Measurements from ENCODE around the gene TBC1D22B. TPM values are rescaled to one million over a fixed set of nuclear protein-coding genes. Genes with fewer than 3 reads are reported as not detected.

TBC1D22B gene
- polyA plus RNA-seq, 2 of the 4 experiments (the other 2 are of a cell fraction): 5.7 to 6.4 TPM

- FAIRE-seq: no peak
Observed at GRCh38 chr6:37303091-37303660, 45.6 kb downstream of the TBC1D22B start.

GRCh38 chr6:37303891-37304503 is 46.4 kb downstream of the TBC1D22B start:
- ATAC-seq (peak; percentile 78 to 86), FAIRE-seq (no peak), DNase-seq (ENCODE audit: low read depth in 1 of 2, low spot score in 1 of 2) (peak; percentile 35 to 37)
- ChIA-PET POLR2A (no interaction called here), CTCF (interaction anchor here (0.7 to 2.4 kb wide), 9 partner anchors 10 to 494 kb away, joined by 3 to 19 read pairs (median 3); no protein-coding TSS in a partner anchor)
- Histone ChIP-seq H3K4me3 (no peak overlapping the region), H3K4me1 (no peaks in the 10 kb centered on the region), H3K9me3 (no peaks in the 10 kb centered on the region), H3K27ac (no peak overlapping the region), H3K4me2 (no peak overlapping the region)
- 31% methylated on average over 3 of the region's 3 CpGs for WGBS (ENCODE audit: missing lambda C conversion rate)
- TF ChIP-seq CEBPB (IDR thresholded peaks at IDR 0.05) (no peak), FOXS1 (CRISPR knock-in tag; IDR thresholded peaks at IDR 0.05) (no peak), HOXA7 (CRISPR knock-in tag; IDR thresholded peaks at IDR 0.05) (no peak), ZFP36 (IDR thresholded peaks at IDR 0.05; ENCODE audit: borderline replicate concordance, partially characterized antibody) (no peak), REST (IDR thresholded peaks at IDR 0.05) (no peak), FOSB (CRISPR knock-in tag; IDR thresholded peaks at IDR 0.05) (no peak), ZSCAN20 (CRISPR knock-in tag; IDR thresholded peaks at IDR 0.05) (no peak), HOXB5 (CRISPR knock-in tag; IDR thresholded peaks at IDR 0.05) (no peak), BCL3 (IDR thresholded peaks at IDR 0.05) (no peak), MAFK (IDR thresholded peaks at IDR 0.05; ENCODE audit: partially characterized antibody) (peak; percentile 11), USF2 (IDR thresholded peaks at IDR 0.05) (no peak), RNF2 (IDR thresholded peaks at IDR 0.05; ENCODE audit: borderline replicate concordance, low read depth) (no peak), KDM5A (IDR thresholded peaks at IDR 0.05) (no peak), RCOR1 (IDR thresholded peaks at IDR 0.05; ENCODE audit: low read depth, low read length) (no peak), POLR2A (IDR thresholded peaks at IDR 0.05; ENCODE audit: low read length) (no peak), HDAC2 (IDR thresholded peaks at IDR 0.05) (no peak), JUNB (IDR thresholded peaks at IDR 0.05) (no peak), MYC (IDR thresholded peaks at IDR 0.05; ENCODE audit: borderline replicate concordance, low read length) (no peak), RAD21 (conservative IDR thresholded peaks at IDR 0.05 in 1 of 2, IDR thresholded peaks at IDR 0.05 in 1 of 2) (0 out of 5 replicates have a peak, but pooled peaks of 1 of the 2 experiments have one; percentile 10), BHLHE40 (IDR thresholded peaks at IDR 0.05; ENCODE audit: low read depth, low read length) (no peak), RFX5 (IDR thresholded peaks at IDR 0.05) (no peak), EP300 (IDR thresholded peaks at IDR 0.05) (no peak), SMC3 (IDR thresholded peaks at IDR 0.05) (0 out of 3 replicates have a peak, but pooled peaks have one; percentile 22), HES2 (IDR thresholded peaks at IDR 0.05) (no peak), EHF (CRISPR knock-in tag; IDR thresholded peaks at IDR 0.05) (no peak)

More at GRCh38 chr6:37303091-37303660, 45.6 kb downstream of the TBC1D22B start:
- whole genome bisulfite sequencing (ENCODE audit: missing lambda C conversion rate): 60% methylated on average over 6 of the region's 6 CpGs
- no peak for ATAC-seq
- Histone ChIP-seq H3K4me2 (no peak overlapping the region), H3K4me1 (no peaks in the 10 kb centered on the region), H3K4me3 (no peak overlapping the region), H3K27ac (no peak overlapping the region), H3K9me3 (no peaks in the 10 kb centered on the region)
- ChIA-PET POLR2A (no interaction called here), CTCF (interaction anchor here (0.6 to 2.4 kb wide), 9 partner anchors 11 to 1369 kb away, joined by 3 to 19 read pairs (median 3); no protein-coding TSS in a partner anchor)
- TF ChIP-seq ZC3H11A (IDR thresholded peaks at IDR 0.05) (no peak), HEYL (CRISPR knock-in tag; IDR thresholded peaks at IDR 0.05) (no peak), RNF2 (IDR thresholded peaks at IDR 0.05; ENCODE audit: borderline replicate concordance, low read depth) (no peak), EP300 (IDR thresholded peaks at IDR 0.05) (no peak), HOXA7 (CRISPR knock-in tag; IDR thresholded peaks at IDR 0.05) (no peak), MAFK (IDR thresholded peaks at IDR 0.05; ENCODE audit: partially characterized antibody) (no peak), TFCP2L1 (CRISPR knock-in tag; IDR thresholded peaks at IDR 0.05) (no peak), HMGXB4 (CRISPR knock-in tag; IDR thresholded peaks at IDR 0.05; ENCODE audit: borderline replicate concordance) (no peak)
- DNase-seq (ENCODE audit: low read depth in 1 of 2, low spot score in 1 of 2): no peak
